Muscle layer of duodenum (tissue), 2 donors: ENCODE results near the gene GGT1.

Experiments used
- H3K27ac ChIP-seq: one replicate; pipeline ENCODE4 v1.7.0; 2013; ENCODE audit warnings: mild to moderate bottlenecking, low read length
- H3K27me3 ChIP-seq: one replicate; pipeline ENCODE4 v1.7.0; 2013; ENCODE audit warnings: low read depth, mild to moderate bottlenecking, control low read depth, low read length
- H3K36me3 ChIP-seq, 2 donors: one replicate each; pipeline ENCODE4 v1.7.0; 2013; ENCODE audit warnings: low read length in 2 of 2, control low read depth in 1 of 2, mild to moderate bottlenecking in 1 of 2; ENCODE audit not compliant: insufficient read depth in 2 of 2, control insufficient read depth in 1 of 2
- H3K4me1 ChIP-seq, 2 donors: one replicate each; pipeline ENCODE4 v1.7.0; 2013; ENCODE audit warnings: low read length in 2 of 2, mild to moderate bottlenecking in 2 of 2, control low read depth in 1 of 2, moderate library complexity in 1 of 2; ENCODE audit not compliant: insufficient read depth in 2 of 2, control insufficient read depth in 1 of 2
- H3K4me3 ChIP-seq, 2 donors: one replicate each; pipeline ENCODE4 v1.7.0; 2013; ENCODE audit warnings: low read length in 2 of 2, low read depth in 1 of 2, mild to moderate bottlenecking in 1 of 2
- H3K9me3 ChIP-seq, 2 donors: one replicate each; pipeline ENCODE4 v1.7.0; 2013; ENCODE audit warnings: low read length in 2 of 2, control low read depth in 1 of 2, mild to moderate bottlenecking in 1 of 2; ENCODE audit not compliant: control insufficient read depth in 1 of 2
- donor health status: healthy.

GGT1 gene

DNA sequence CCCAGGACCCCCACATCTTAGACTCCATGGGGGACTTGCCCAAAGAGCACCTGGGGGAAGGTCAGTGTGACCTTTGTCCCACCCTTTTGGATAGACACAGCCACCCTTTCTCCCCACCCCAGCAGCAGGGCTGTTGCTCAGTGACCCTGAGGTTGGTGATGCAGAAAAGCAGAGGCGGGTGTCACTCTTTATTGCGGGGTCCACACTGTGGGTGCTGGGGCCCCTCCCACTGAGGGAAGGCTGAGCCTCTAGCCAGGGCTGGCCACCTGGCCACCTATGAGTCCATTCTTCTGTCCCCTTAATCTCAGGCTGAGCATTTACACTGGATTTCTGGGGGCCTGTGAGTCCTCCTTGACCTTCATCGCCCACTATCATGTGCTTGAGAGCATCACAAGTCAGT, 17.5 kb upstream of the GGT1 start:
- H3K4me3 ChIP-seq = no peak overlapping the region
- no peaks in the 10 kb centered on the region for H3K27me3 ChIP-seq
- H3K9me3 ChIP-seq = no peaks in the 10 kb centered on the region
- H3K27ac ChIP-seq = no peak overlapping the region
- peaks cover 0 to 37% of the 10 kb centered on the region in 2 donors for H3K36me3 ChIP-seq
- H3K4me1 ChIP-seq = peaks cover 9 to 17% of the 10 kb centered on the region in 2 donors

DNA sequence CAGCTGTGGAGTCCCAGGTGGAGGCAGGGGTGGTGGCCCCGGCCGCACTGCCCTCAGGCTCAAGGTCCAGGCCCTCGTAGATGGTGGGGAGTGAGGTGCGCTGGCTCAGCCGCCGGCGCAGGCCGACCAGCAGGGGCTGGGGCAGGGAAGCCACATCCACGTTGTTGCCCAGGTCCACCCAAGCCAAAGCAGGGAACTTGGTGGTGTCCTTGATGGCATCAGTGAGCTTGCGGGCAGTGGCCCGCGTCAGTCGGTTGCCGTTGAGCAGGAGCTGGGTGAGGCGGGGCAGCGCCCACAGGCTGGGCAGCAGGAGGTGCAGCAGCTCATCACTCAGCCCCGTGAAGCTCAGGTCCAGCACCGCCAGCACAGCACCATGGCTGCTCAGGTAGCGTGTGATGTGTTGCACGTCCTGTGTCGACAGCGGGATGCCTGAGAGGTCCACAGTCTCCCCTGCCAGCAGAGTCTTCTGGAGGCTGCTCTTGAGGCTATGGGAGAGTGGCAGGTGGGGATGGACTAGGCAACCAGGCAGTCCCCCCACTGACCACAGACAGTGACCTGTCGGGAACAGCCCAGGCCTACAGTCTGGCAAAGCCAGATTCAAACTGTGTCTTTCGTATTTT, 17.0 kb upstream of the GGT1 start:
- no peak overlapping the region for H3K27ac ChIP-seq
- H3K36me3 ChIP-seq = peaks cover 0 to 37% of the 10 kb centered on the region in 2 donors
- H3K27me3 ChIP-seq = no peaks in the 10 kb centered on the region
- H3K9me3 ChIP-seq = no peaks in the 10 kb centered on the region
- H3K4me1 ChIP-seq = peaks cover 9 to 17% of the 10 kb centered on the region in 2 donors
- H3K4me3 ChIP-seq = no peak overlapping the region

- H3K27ac ChIP-seq = no peak overlapping the region
- H3K4me3 ChIP-seq = no peak overlapping the region
- H3K36me3 ChIP-seq = peaks cover 0 to 37% of the 10 kb centered on the region in 2 donors
- no peaks in the 10 kb centered on the region for H3K27me3 ChIP-seq
- H3K9me3 ChIP-seq = no peaks in the 10 kb centered on the region
- peaks cover 9 to 24% of the 10 kb centered on the region in 2 donors for H3K4me1 ChIP-seq
These were observed 15.7 kb upstream of the GGT1 start for GRCh38 chr22:24587251-24587650.

- H3K4me3 ChIP-seq = no peak overlapping the region
- H3K9me3 ChIP-seq = no peaks in the 10 kb centered on the region
- H3K27ac ChIP-seq = no peak overlapping the region
- peaks cover 0 to 37% of the 10 kb centered on the region in 2 donors for H3K36me3 ChIP-seq
- H3K27me3 ChIP-seq = no peaks in the 10 kb centered on the region
- H3K4me1 ChIP-seq = peaks cover 9 to 29% of the 10 kb centered on the region in 2 donors
These were observed 15.0 kb upstream of the GGT1 start for GRCh38 chr22:24587948-24588347.

- Histone ChIP-seq H3K4me1 (peaks cover 7 to 28% of the 10 kb centered on the region in 2 donors), H3K9me3 (no peaks in the 10 kb centered on the region), H3K27me3 (no peaks in the 10 kb centered on the region), H3K27ac (no peak overlapping the region), H3K4me3 (no peak overlapping the region), H3K36me3 (peaks cover 0 to 37% of the 10 kb centered on the region in 2 donors)
These were observed 14.6 kb upstream of the GGT1 start for GRCh38 chr22:24588381-24588756.

DNA sequence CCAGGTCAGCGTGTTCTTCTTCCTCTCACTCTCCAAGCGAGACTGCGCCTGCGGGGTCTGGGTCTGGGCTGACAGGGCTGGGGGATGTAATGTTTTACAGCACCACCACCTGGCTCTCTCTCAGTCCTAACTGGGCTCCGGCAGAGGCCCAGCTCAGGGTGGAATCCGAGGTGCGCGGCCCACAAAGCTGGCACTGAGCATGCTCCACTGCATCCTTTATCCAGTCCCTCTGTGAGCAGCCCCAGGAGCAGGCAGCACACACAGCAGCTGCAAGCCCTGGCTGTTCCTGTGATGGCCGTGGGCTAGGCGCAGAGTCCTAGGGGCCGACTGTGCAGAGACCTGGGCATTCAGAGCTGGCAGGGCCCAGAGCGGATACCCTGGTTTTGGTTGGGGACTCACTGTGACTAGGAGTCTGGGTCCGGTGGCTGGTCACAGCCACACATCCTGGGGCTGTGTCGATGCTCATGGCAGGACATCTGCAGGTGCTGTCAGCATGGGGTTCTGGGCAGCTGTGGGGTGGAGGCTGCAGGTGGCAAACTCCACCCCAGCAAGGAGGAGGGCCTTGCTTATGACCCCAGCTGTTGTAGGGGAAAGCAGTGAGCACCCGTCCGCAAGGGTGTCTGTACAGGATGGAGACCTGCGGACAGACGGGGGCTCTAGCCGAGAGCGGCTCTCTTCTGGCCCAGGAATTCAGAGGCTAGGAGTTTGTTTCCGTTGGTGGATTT, 14.1 kb upstream of the GGT1 start:
- Histone ChIP-seq H3K36me3 (peaks cover 0 to 37% of the 10 kb centered on the region in 2 donors), H3K27me3 (no peaks in the 10 kb centered on the region), H3K27ac (no peak overlapping the region), H3K4me1 (peaks cover 3 to 28% of the 10 kb centered on the region in 2 donors), H3K4me3 (no peak overlapping the region), H3K9me3 (no peaks in the 10 kb centered on the region)

DNA sequence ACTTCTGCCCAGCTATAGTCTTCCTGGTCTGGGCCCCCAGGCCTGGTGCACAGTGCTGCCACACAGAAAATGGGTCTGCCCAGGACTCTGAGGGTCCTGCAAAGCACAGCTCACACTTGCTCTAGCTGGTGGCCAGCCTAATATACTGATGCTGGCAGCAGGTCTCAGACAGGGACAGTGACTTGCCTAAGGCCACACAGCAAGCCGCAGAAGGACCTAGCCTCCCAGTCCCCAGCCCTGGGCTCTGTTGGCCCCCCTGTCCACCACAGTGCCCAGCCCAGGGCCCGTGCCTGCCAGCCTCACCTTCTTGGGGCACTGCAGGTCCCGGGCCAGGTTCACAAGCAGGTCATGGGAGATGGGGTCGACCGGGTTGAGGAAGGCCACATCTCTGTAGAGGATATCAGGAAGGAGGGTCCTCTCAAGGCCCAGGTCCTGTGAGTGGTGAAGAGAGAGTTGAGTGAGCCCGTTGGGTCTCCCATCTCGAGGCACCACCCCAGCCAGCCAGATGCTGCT, 13.4 kb upstream of the GGT1 start:
- peaks cover 0 to 23% of the 10 kb centered on the region in 2 donors for H3K4me1 ChIP-seq
- peaks cover 0 to 37% of the 10 kb centered on the region in 2 donors for H3K36me3 ChIP-seq
- H3K27ac ChIP-seq = no peak overlapping the region
- H3K4me3 ChIP-seq = no peak overlapping the region
- no peaks in the 10 kb centered on the region for H3K27me3 ChIP-seq
- no peaks in the 10 kb centered on the region for H3K9me3 ChIP-seq

GRCh38 chr22:24590596-24591173, 12.3 kb upstream of the GGT1 start:
- Histone ChIP-seq H3K36me3 (peaks cover 0 to 36% of the 10 kb centered on the region in 2 donors), H3K27me3 (no peaks in the 10 kb centered on the region), H3K9me3 (no peaks in the 10 kb centered on the region), H3K4me1 (peaks cover 0 to 23% of the 10 kb centered on the region in 2 donors), H3K4me3 (no peak overlapping the region), H3K27ac (no peak overlapping the region)

- Histone ChIP-seq H3K4me3 (no peak overlapping the region), H3K4me1 (peaks cover 0 to 23% of the 10 kb centered on the region in 2 donors), H3K27ac (no peak overlapping the region)
These were observed 11.6 kb upstream of the GGT1 start for GRCh38 chr22:24591286-24591830.

DNA sequence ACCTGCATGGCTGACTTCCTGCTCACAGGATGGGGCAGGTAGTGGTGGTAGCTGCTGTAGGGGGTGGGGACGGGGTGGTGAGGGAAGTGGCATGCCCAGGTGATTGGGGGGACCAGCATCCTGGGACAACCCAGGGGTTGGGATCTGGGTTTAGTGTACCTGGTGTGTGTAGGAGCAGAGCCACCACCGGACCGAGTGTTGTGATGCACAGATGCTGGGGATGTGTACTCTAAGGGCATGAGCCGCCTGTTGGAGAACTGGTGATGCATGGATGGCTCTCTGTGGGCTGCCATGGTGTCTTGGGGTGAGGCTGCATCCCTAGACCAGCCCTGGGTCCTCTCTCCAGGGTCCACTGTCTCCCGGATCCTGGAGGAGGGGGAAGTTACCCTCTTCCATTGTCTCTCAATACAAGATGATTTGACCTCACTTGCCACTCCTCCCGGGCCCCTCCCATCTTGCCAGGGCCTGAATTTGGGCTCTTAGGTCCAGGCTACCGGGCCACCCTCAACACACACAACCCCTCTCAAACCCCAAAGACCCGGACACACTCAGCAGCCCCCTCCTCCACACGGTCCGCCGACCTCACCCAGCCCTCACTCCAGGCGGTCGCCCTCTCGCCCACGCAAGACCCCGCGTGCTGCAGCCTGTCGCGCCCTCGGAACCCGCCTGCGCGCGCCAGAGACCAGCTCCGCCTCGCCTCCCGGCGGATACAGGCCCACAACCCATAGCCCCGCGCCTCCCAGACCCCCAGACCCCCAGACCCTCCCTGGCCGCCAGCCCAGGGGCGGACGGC, 10.7 kb upstream of the GGT1 start:
- Histone ChIP-seq H3K4me1 (peaks cover 0 to 23% of the 10 kb centered on the region in 2 donors), H3K27me3 (no peaks in the 10 kb centered on the region), H3K27ac (no peak overlapping the region), H3K9me3 (no peaks in the 10 kb centered on the region), H3K36me3 (peaks cover 0 to 20% of the 10 kb centered on the region in 2 donors), H3K4me3 (peak overlapping the region; percentile 56 to 77)

More at GRCh38 chr22:24591286-24591830, 11.6 kb upstream of the GGT1 start:
- Histone ChIP-seq H3K36me3 (peaks cover 0 to 29% of the 10 kb centered on the region in 2 donors), H3K9me3 (no peaks in the 10 kb centered on the region), H3K27me3 (no peaks in the 10 kb centered on the region)
